ENCODE results near the gene NPW.

NPW gene

GRCh38 chr16:2061526-2061925 is 41.9 kb downstream of the NPW start:
- TF ChIP-seq, protein P1, sequence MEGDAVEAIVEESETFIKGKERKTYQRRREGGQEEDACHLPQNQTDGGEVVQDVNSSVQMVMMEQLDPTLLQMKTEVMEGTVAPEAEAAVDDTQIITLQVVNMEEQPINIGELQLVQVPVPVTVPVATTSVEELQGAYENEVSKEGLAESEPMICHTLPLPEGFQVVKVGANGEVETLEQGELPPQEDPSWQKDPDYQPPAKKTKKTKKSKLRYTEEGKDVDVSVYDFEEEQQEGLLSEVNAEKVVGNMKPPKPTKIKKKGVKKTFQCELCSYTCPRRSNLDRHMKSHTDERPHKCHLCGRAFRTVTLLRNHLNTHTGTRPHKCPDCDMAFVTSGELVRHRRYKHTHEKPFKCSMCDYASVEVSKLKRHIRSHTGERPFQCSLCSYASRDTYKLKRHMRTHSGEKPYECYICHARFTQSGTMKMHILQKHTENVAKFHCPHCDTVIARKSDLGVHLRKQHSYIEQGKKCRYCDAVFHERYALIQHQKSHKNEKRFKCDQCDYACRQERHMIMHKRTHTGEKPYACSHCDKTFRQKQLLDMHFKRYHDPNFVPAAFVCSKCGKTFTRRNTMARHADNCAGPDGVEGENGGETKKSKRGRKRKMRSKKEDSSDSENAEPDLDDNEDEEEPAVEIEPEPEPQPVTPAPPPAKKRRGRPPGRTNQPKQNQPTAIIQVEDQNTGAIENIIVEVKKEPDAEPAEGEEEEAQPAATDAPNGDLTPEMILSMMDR (conservative IDR thresholded peaks at IDR 0.05), result no peak
- no peak for TF ChIP-seq ZFX (IDR thresholded peaks at IDR 0.05)
- no peak overlapping the region for H3K27ac ChIP-seq

- no peak for TF ChIP-seq ZFX (IDR thresholded peaks at IDR 0.05)
- TF ChIP-seq, protein P1 (conservative IDR thresholded peaks at IDR 0.05), result no peak
- H3K27ac ChIP-seq, result no peak overlapping the region
Measured at GRCh38 chr16:2062801-2063200, 43.2 kb downstream of the NPW start.

GRCh38 chr16:2063861-2064260 is 44.3 kb downstream of the NPW start:
- TF ChIP-seq, protein P1 (conservative IDR thresholded peaks at IDR 0.05), result no peak
- TF ChIP-seq ZFX (IDR thresholded peaks at IDR 0.05), result no peak
- no peak overlapping the region for H3K27ac ChIP-seq

- TF ChIP-seq ZFX (IDR thresholded peaks at IDR 0.05), result no peak
- TF ChIP-seq, protein P1 (conservative IDR thresholded peaks at IDR 0.05), result no peak
- no peak overlapping the region for H3K27ac ChIP-seq
Measured at GRCh38 chr16:2064368-2064945, 44.9 kb downstream of the NPW start.

- TF ChIP-seq, protein P1 (conservative IDR thresholded peaks at IDR 0.05), result no peak
- no peak for TF ChIP-seq ZFX (IDR thresholded peaks at IDR 0.05)
Measured at GRCh38 chr16:2066139-2066538, 46.6 kb downstream of the NPW start.

More at GRCh38 chr16:2066139-2066538, 46.6 kb downstream of the NPW start:
- H3K27ac ChIP-seq, result no peak overlapping the region
